Measurements from ENCODE around the gene SPTLC2.
"Not testable (repeated sequence)": the region's sequence is repeated elsewhere in the genome, so short reads cannot be mapped to it uniquely, and the experiment has no call there.

SPTLC2 gene

GRCh38 chr14:77544571-77544970 is 71.9 kb downstream of the SPTLC2 start:
- no peak for DNase-seq (ENCODE audit: low spot score)
- no peak for TF ChIP-seq CTCF (IDR thresholded peaks at IDR 0.05; ENCODE audit: extremely low read depth, missing control alignments)

GRCh38 chr14:77543637-77544334 is 72.7 kb downstream of the SPTLC2 start:
- no peak for DNase-seq (ENCODE audit: low spot score)
- TF ChIP-seq CTCF (IDR thresholded peaks at IDR 0.05; ENCODE audit: extremely low read depth, missing control alignments), result no peak

- DNase-seq (ENCODE audit: low spot score), result no peak
- TF ChIP-seq CTCF (IDR thresholded peaks at IDR 0.05; ENCODE audit: extremely low read depth, missing control alignments), result no peak
Measured at GRCh38 chr14:77543240-77543551, 73.2 kb downstream of the SPTLC2 start.

GRCh38 chr14:77542421-77543239 is 73.8 kb downstream of the SPTLC2 start:
- TF ChIP-seq CTCF (IDR thresholded peaks at IDR 0.05; ENCODE audit: extremely low read depth, missing control alignments), result no peak
- DNase-seq (ENCODE audit: low spot score), result no peak

- TF ChIP-seq CTCF (IDR thresholded peaks at IDR 0.05; ENCODE audit: extremely low read depth, missing control alignments), result no peak
- peak; percentile 15 for DNase-seq (ENCODE audit: low spot score)
Measured at GRCh38 chr14:77541905-77542304, 74.5 kb downstream of the SPTLC2 start.

GRCh38 chr14:77536951-77537350 is 79.5 kb downstream of the SPTLC2 start:
- DNase-seq (ENCODE audit: low spot score), result not testable (repeated sequence)

GRCh38 chr14:77531071-77531470 is 85.4 kb downstream of the SPTLC2 start:
- TF ChIP-seq CTCF (IDR thresholded peaks at IDR 0.05; ENCODE audit: extremely low read depth, missing control alignments), result no peak
- no peak for DNase-seq (ENCODE audit: low spot score)

- TF ChIP-seq CTCF (IDR thresholded peaks at IDR 0.05; ENCODE audit: extremely low read depth, missing control alignments), result no peak
- DNase-seq (ENCODE audit: low spot score), result no peak
Measured at GRCh38 chr14:77529963-77530362, 86.5 kb downstream of the SPTLC2 start.
